Measurements from ENCODE around the gene TAL2.

- TF ChIP-seq CTCF (IDR thresholded peaks at IDR 0.05): no peak
- TF ChIP-seq POLR2A (IDR thresholded peaks at IDR 0.05; ENCODE audit: low read depth): no peak
These were observed 8.1 kb downstream of the TAL2 start for GRCh38 chr9:105670315-105670714.

Data from esophagus muscularis mucosa (tissue), 3 donors.